ENCODE results near the gene SMPD1.

Gene SMPD1

DNA sequence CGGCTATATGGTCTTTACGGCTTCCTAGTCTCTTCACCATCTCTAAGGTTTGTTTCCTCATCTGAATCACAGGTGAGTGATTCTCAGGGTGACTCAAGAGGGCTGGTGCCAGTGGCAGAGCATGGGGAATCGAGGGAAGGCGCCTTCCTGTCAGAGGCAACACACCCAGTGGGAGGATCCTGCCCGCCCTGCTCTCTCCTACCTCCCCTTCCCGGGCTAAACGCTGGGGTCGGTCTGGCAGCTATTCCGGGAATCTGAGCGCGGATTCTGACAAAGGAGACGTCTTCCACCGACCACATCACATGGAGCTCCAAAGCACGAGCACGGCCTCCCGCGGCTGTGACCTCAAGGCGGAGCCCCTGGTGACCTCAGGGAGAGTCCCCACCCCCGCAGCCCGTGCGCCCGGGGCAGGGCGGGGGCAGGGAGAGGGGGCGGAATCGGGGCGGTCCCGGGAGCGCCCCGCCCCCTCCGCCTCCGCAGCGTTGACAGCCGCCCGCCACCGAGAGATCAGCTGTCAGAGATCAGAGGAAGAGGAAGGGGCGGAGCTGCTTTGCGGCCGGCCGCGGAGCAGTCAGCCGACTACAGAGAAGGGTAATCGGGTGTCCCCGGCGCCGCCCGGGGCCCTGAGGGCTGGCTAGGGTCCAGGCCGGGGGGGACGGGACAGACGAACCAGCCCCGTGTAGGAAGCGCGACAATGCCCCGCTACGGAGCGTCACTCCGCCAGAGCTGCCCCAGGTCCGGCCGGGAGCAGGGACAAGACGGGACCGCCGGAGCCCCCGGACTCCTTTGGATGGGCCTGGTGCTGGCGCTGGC lies at the start of gene SMPD1:
SMPD1 (plus strand) TSS at position 570 of the 813 bp plus-strand sequence; CDS start at position 695, 125 bp downstream.
- DNase-seq (ENCODE audit: low spot score), result peak; percentile 93

DNA sequence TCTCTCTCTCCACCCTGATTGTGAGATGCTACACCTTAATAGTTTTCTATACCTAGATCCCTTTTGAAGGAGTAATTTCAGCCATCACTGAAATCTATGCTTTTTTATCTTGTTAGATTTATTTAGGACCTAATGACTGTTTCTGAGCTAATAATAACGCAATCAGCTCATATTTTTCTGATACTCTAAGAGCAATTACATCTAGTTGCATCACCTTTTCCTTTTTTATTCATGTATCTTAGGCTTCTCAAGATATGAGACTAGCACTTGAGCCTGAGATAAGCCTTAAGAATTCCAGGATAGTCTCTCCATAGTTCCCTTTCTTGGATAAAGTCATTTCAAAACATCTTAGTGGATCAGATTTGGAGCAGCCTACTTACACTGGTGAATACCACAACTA lies 44.9 kb upstream of the SMPD1 start:
- DNase-seq (ENCODE audit: low spot score), result no peak

DNA sequence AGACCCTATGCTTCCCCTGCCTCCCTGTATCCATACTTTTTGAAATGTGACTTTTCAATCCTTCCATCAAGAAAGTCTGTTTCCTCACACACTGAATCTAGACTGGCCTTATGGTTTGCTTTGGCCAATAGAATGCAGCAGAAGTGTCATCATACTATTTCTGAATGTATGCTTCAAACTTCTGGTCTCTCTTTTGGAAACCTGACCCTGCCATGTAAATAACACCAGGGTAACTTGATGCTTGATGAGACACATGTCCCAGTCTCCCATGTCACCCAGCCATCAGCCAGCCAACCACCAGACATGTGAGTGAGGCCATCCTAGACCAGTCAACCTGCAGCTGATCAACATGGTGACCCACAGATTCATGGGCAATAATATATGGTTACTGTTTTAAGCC lies 40.2 kb upstream of the SMPD1 start:
- no peak for DNase-seq (ENCODE audit: low spot score)

DNA sequence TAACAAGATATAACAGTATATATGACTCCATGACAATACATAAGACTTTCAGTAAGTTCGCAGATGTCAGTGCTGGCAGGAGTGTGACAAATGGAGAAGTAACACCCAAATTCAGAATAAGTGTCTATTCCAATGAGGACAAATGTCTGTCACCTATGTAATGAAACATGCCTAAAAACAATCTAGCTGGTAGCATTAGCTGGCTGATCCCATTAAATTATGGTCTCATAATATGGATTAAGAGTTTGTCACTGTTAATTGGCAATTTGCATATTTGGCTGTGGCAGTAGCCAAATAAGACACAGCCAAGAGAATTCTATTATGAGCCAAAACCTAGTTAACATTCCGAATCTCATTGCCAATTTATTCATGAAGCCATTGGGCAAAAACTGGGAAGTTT lies 39.8 kb upstream of the SMPD1 start:
- no peak for DNase-seq (ENCODE audit: low spot score)

DNA sequence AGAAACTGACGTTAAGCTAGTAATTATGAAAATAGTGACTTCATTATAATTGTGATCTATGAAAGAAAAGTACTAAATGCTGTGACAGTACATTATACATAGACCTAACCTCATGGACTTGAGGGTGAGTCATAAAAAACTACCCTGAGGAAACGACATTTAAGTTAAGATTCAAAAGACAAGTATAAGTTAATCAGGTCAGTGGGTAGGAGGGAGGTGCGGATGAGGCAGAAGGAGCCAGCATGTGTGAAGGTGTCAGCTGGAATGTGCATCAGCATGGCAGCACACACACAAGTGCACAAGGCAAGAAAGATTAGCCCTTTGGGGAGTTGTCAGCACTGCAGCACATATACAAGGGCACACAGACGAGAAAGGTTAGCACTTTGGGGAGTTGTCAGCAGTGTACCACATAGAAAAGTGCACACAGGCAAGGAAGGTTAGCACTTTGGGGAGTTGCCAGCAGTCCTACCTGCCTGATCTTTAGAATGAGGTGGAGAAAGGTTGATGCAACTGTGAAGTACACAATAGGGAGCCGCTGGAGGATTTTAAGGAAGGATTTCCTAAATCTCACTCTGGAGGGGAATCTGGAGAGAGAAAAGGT lies 38.4 kb upstream of the SMPD1 start:
- no peak for DNase-seq (ENCODE audit: low spot score)

DNA sequence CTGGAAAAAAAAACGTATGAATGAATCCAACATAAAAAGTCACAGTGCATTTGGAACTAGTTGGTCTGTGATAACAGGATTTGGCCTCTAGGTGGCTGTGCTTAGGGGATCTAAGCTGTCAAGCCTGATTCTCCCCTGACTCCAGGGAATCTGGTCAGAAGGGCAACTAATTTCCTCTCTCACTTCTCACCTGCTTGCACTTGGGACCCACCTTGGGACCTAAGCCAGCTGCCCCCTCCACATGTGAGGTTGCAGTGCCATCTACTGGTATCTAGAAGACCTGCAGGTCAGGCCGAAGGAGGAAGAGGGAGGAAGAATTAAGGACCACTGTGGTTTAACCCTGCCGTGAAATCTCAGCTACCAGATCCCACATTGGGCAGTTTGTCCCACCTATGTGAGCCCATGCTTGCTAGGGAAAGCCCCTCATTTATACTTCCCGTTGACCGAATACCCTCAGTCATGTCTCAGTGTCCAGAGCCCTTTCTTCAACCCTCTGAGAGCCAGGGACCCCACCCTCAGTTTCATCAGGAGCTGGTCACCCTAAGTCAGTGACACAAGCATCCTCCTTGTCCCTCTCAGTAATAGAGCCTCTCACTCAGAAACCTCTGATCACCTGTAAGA lies 36.8 kb upstream of the SMPD1 start:
- peak; percentile 45 for DNase-seq (ENCODE audit: low spot score)

GRCh38 chr11:6354651-6355485 lies 35.4 kb upstream of the SMPD1 start:
- no peak for DNase-seq (ENCODE audit: low spot score)

DNA sequence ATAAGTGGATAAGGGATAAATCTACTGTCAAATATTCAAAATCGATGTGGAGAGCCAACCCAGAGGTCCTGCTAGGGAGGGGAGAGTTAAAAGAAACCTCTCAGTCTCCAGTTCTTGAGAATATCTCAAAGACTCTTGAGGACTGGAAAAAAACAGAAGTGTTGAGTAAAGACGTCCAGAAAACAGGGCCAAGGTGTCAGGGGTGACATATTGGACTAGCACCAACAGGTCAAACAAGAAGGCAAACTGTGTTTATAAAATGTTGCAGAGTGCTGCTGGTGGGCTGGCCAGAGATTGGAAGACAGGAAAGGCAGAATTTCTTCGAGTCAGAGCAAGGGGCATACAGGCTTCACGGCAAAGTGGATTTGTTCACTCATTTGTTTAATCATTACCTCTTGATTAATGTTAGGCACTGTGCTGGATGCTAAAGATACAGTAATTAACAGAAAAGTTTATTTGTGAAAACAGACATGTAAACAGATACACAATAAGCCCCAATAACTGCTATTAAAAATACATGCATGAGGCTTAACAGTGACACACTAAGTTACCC lies 33.7 kb upstream of the SMPD1 start:
- DNase-seq (ENCODE audit: low spot score), result no peak

DNA sequence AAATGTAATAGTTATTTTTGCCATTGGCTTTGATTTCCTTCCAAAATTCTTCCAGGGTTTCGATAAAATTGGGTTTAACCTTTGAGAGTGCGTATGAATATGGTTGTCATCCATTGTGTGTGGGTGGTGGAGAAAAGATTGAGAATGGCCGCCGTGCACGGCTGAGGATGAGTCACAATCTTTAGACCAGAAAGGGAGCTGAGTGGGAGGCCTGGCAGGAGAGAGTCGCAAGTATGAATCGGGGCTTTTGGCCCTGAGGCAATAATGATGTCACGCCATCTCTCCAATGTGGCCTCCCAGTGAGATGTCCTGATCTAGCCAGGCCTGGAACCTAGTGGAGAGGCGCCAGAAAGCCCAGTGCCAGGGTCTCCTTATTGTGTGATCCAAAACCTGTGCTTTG lies 33.1 kb upstream of the SMPD1 start:
- no peak for DNase-seq (ENCODE audit: low spot score)

DNA sequence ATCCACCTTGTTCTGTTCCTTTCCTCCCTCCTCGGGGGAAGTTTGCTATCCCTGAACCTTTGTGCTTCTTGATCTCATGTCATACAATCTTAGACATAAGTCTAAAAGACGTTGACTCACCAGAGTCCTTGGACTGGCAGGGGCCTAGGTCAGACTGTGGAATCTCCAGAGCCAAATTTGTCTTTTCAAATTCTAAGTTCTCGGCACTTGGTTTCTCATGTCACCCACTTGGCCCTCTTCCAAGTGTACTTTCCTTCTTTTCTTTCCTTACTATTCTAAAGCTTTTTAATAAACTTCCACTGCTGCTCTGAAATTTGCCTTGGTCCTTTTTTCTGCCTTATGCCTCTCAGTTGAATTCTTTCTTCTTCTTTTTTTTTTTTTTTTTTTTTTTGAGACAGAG lies 30.1 kb upstream of the SMPD1 start:
- DNase-seq (ENCODE audit: low spot score), result no peak

GRCh38 chr11:6362185-6362872 lies 27.9 kb upstream of the SMPD1 start:
- DNase-seq (ENCODE audit: low spot score), result no peak

DNA sequence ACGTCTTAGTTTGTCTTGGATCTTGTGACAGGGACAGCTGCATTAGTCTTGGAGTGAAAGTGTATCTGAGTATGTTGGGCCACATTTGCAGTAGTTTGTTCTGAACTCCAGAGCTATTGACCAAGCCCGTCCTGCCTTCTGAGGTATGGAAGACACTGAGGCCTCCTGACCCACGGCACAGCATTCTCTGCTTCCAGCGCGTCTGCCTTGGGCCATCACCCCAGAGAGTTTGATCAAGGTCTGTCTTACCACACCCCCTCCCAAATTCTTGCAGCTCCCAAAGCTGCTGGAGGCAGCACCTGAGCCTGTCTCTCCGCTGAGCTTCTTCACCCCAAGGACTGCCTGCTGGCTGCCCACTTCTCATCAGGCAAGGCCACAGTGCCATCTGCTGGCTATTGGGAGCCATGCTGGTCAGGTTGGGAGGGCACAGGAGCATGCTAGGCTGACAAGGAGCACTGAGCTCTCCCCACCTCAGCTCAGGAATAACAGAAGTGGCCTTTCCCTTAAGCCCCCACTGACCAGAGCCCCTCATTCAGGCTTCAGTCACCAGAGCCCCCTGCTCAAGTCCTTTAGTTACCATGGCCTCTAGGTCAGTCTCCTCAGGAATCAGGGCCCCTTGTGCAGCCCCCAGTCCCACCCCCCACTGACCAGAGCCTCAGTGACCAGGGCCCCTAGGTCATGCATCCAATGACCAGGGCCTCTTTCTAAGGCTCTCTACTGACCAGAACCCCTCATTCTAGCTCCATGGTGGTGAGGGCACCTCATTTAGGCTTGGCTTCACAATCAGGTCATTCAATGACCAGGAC lies 27.2 kb upstream of the SMPD1 start:
- peak; percentile 79 for DNase-seq (ENCODE audit: low spot score)

DNA sequence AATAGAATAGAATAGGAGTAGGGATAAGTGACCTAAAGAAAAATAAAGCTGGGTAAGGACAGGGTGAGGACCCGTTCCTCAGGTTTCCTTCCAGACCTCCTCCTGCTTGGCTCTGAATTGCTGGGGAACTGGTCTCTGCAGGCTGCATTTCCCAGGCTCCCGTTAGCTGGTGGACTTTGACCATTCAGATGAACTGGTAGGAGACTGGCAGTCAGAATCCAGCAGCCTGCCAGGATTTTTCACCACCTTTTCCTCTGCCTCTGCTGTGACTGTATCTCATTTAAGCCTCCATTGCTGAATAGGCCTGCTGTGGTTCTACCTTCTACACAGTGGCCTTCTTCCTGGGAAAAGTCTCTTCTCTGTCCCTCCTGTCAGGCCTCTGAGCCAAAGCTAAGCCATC lies 24.6 kb upstream of the SMPD1 start:
- DNase-seq (ENCODE audit: low spot score), result no peak

- DNase-seq (ENCODE audit: low spot score), result no peak
These were observed 18.4 kb upstream of the SMPD1 start for GRCh38 chr11:6371825-6372224.

DNA sequence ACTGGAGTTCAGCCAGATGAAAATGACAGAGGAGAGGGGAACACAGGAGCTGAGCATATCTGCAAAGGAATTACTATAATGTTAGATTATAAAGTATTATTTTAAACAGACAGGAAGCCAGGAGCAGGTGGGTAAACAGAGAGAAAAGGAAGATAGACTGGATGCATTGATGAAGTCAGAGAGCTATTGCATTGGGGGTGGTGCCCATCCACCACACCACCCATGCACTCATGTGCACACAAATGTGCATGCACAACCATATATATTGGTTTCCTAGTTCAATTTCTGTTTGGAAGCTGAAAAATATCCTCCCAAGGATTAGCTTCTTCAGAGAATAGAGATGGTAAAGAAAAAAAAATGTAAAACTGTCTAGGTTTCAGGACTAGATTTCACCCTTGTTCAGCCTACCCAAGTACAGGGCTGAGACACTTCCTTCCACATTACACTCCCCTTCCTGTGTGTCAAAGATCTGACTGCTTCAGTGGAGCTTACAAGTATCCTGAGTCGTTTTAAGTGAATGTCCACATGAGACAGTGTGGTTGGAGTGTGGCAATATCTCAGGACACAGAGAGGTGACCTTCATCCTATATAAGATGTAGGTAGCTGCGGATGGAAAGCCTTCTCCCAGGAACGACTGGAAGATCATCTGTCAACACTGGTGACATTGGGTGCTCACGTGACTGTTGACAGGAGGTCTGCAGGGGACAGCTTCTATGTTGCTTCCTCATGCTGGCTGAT lies 12.2 kb upstream of the SMPD1 start:
- no peak for DNase-seq (ENCODE audit: low spot score)

GRCh38 chr11:6378640-6378989 lies 11.7 kb upstream of the SMPD1 start:
- no peak for DNase-seq (ENCODE audit: low spot score)

GRCh38 chr11:6385046-6385777 lies 5.1 kb upstream of the SMPD1 start:
- DNase-seq (ENCODE audit: low spot score), result no peak

GRCh38 chr11:6387811-6388599 lies 2.3 kb upstream of the SMPD1 start:
- no peak for DNase-seq (ENCODE audit: low spot score)

Data from pons (tissue), 1 donor.